ENCODE data around the gene FRMD5. TPM values are rescaled to one million over a fixed set of nuclear protein-coding genes. Genes with fewer than 3 reads are reported as not detected.

The FRMD5 gene
- total RNA-seq, 1 donor from 2014 or later = 7.8 TPM

GRCh38 chr15:43987924-43988323 is 207.1 kb downstream of the FRMD5 start:
- Mint-ChIP-seq H3K27me3 (no peaks in the 10 kb centered on the region), H3K36me3 (ENCODE audit: insufficient read depth) (no peaks in the 10 kb centered on the region), H3K4me1 (ENCODE audit: low read depth) (no peaks in the 10 kb centered on the region), H3K27ac (no peak overlapping the region), H3K4me3 (ENCODE audit: low read depth) (no peak overlapping the region), H3K9me3 (ENCODE audit: low read depth) (no peaks in the 10 kb centered on the region)
- DNase-seq (ENCODE audit: low spot score, unreplicated experiment) = no peak
- TF ChIP-seq, protein P1, sequence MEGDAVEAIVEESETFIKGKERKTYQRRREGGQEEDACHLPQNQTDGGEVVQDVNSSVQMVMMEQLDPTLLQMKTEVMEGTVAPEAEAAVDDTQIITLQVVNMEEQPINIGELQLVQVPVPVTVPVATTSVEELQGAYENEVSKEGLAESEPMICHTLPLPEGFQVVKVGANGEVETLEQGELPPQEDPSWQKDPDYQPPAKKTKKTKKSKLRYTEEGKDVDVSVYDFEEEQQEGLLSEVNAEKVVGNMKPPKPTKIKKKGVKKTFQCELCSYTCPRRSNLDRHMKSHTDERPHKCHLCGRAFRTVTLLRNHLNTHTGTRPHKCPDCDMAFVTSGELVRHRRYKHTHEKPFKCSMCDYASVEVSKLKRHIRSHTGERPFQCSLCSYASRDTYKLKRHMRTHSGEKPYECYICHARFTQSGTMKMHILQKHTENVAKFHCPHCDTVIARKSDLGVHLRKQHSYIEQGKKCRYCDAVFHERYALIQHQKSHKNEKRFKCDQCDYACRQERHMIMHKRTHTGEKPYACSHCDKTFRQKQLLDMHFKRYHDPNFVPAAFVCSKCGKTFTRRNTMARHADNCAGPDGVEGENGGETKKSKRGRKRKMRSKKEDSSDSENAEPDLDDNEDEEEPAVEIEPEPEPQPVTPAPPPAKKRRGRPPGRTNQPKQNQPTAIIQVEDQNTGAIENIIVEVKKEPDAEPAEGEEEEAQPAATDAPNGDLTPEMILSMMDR (IDR thresholded peaks at IDR 0.05; ENCODE audit: unreplicated experiment) = no peak

DNA sequence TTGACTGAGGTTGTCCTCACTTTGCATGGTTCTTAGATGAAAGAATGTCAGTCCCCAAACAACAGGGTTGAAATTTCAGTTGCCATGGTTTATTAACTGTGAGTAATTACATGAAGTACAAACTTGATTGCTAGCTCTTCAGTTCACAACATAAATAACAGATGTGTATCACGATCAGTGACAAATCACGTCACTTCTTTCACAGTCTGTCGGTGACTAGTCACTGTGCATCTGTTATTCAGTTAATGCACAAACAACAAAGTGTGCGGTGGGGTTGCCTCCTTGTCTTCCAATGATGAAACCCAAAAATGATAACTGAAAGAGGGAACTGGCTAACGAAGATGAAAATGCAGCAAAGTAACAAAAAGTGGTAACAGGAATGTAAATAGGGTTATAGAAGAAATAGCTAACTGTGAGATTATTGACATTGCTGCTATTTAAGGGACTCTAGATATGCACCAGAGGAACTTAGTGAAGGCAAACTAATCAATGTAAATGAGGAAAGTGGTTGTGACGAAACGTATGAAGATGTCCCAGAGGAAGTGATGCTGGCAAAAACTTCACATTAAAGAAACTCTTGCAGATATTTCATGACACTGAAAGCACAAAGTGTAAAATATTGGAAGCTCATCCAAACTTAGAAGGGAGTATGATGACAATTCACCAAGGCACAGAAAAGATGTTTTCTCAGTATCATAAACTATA is 208.9 kb downstream of the FRMD5 start:
- Mint-ChIP-seq H3K27ac (no peak overlapping the region), H3K9me3 (ENCODE audit: low read depth) (no peaks in the 10 kb centered on the region), H3K4me3 (ENCODE audit: low read depth) (no peak overlapping the region), H3K4me1 (ENCODE audit: low read depth) (no peaks in the 10 kb centered on the region), H3K27me3 (no peaks in the 10 kb centered on the region), H3K36me3 (ENCODE audit: insufficient read depth) (no peaks in the 10 kb centered on the region)
- TF ChIP-seq, protein P1 (IDR thresholded peaks at IDR 0.05; ENCODE audit: unreplicated experiment) = no peak
- DNase-seq (ENCODE audit: low spot score, unreplicated experiment) = no peak

- H3K4me3 Mint-ChIP-seq (ENCODE audit: low read depth) = no peak overlapping the region
- no peaks in the 10 kb centered on the region for H3K4me1 Mint-ChIP-seq (ENCODE audit: low read depth)
- H3K36me3 Mint-ChIP-seq (ENCODE audit: insufficient read depth) = no peaks in the 10 kb centered on the region
- no peaks in the 10 kb centered on the region for H3K27me3 Mint-ChIP-seq
- no peak for DNase-seq (ENCODE audit: low spot score, unreplicated experiment)
- H3K27ac Mint-ChIP-seq = no peak overlapping the region
- peaks cover 4% of the 10 kb centered on the region for H3K9me3 Mint-ChIP-seq (ENCODE audit: low read depth)
- TF ChIP-seq, protein P1 (IDR thresholded peaks at IDR 0.05; ENCODE audit: unreplicated experiment) = no peak
Measured at GRCh38 chr15:43981576-43981975, 213.5 kb downstream of the FRMD5 start.

DNA sequence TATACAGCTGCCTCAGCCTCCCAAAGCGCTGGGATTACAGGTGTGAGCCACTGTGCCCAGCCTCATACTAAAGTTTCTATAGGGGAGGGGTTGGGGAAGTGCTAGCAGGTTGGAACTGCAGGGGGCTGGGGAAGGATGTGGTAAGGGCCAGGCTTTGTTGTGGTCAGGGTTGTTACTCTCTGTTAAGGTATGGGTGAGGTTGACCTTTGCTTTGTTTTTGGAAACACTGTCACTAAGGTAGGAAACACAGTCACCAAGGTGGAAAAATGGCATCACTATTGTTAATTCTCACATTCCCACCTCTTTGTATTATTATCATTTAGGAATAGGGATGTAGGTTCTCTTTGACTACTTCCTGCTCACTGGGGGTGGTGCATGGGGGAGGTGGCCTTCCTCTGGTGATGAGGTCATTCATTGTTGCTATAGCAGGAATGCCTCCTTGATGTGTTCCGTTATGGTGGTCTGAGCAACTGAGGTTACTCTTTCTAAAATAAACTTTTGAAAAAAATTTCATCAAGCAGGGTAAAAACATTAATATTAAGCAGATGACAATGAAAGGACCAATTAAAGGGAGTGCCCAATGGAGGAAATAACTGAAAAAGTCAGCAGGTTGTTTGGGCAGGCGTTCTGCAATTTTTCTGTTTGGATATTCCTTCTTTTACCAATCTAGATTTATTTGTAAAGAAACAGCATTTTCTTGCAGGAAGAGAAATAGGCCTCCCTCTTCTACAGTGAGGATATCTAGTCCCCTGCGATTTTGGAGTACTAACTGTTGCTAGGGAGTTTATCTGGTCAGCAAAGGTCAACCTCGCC is 217.8 kb downstream of the FRMD5 start:
- TF ChIP-seq, protein P1 (IDR thresholded peaks at IDR 0.05; ENCODE audit: unreplicated experiment) = no peak
- H3K4me1 Mint-ChIP-seq (ENCODE audit: low read depth) = no peaks in the 10 kb centered on the region
- no peak overlapping the region for H3K4me3 Mint-ChIP-seq (ENCODE audit: low read depth)
- DNase-seq (ENCODE audit: low spot score, unreplicated experiment) = no peak
- no peak overlapping the region for H3K27ac Mint-ChIP-seq
- no peaks in the 10 kb centered on the region for H3K27me3 Mint-ChIP-seq
- H3K9me3 Mint-ChIP-seq (ENCODE audit: low read depth) = peaks cover 4% of the 10 kb centered on the region
- H3K36me3 Mint-ChIP-seq (ENCODE audit: insufficient read depth) = no peaks in the 10 kb centered on the region

- peaks cover 4% of the 10 kb centered on the region for H3K9me3 Mint-ChIP-seq (ENCODE audit: low read depth)
- no peak for DNase-seq (ENCODE audit: low spot score, unreplicated experiment)
- no peaks in the 10 kb centered on the region for H3K36me3 Mint-ChIP-seq (ENCODE audit: insufficient read depth)
- TF ChIP-seq, protein P1 (IDR thresholded peaks at IDR 0.05; ENCODE audit: unreplicated experiment) = no peak
- no peaks in the 10 kb centered on the region for H3K4me1 Mint-ChIP-seq (ENCODE audit: low read depth)
- H3K27me3 Mint-ChIP-seq = no peaks in the 10 kb centered on the region
- H3K4me3 Mint-ChIP-seq (ENCODE audit: low read depth) = no peak overlapping the region
- no peak overlapping the region for H3K27ac Mint-ChIP-seq
Measured at GRCh38 chr15:43975770-43976169, 219.3 kb downstream of the FRMD5 start.
